ENCODE results near the gene TSPAN33. TPM values are rescaled to one million over a fixed set of nuclear protein-coding genes. Genes with fewer than 3 reads are reported as not detected.
A peak's percentile ranks its signal among the peaks of the same experiment; 100 is the strongest.

The TSPAN33 gene
- total RNA-seq, 1 donor from 2014 or later = 9.5 TPM

DNA sequence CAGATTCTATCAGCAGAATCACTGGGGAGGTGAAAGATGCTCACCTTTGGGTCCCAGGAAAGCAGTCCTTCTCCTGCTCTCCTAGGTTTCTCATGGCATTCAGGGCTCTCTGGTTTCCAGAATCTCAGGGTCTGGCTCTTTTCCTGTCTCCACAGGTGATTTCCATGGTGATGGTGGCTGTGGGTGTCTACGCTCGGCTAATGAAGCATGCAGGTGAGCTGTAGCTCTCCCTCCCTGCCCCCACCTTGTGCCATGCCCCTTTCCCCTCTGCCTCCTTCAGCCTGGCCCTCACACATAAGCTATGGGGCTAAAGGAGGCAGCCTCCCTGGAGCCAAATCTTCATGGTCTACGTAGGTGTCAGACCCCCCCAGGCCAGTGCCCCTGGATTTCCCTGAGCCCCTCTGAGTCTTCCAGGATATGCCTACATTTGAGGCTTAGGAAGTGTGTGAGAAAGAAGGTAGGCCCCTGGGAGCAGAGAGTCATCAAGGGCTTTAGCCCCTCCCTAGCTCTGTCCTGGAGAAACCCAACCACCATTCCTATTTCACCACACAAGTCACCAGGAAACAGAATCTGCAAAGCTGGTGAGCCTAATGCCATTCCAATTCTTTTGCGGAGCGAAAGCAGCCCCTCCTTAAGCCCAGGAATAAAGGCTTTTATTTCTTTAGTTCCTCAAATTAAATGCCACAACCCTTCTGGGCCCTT, 17.2 kb downstream of the TSPAN33 start:
- H3K27ac ChIP-seq = no peak overlapping the region
- intact Hi-C loops (cut with DNase I) = no loop called here
- H3K9me3 ChIP-seq = no peaks in the 10 kb centered on the region
- no peak for DNase-seq
- TF ChIP-seq, protein P1, sequence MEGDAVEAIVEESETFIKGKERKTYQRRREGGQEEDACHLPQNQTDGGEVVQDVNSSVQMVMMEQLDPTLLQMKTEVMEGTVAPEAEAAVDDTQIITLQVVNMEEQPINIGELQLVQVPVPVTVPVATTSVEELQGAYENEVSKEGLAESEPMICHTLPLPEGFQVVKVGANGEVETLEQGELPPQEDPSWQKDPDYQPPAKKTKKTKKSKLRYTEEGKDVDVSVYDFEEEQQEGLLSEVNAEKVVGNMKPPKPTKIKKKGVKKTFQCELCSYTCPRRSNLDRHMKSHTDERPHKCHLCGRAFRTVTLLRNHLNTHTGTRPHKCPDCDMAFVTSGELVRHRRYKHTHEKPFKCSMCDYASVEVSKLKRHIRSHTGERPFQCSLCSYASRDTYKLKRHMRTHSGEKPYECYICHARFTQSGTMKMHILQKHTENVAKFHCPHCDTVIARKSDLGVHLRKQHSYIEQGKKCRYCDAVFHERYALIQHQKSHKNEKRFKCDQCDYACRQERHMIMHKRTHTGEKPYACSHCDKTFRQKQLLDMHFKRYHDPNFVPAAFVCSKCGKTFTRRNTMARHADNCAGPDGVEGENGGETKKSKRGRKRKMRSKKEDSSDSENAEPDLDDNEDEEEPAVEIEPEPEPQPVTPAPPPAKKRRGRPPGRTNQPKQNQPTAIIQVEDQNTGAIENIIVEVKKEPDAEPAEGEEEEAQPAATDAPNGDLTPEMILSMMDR (IDR thresholded peaks at IDR 0.05) = no peak
- no peaks in the 10 kb centered on the region for H3K36me3 ChIP-seq
- no peak for ATAC-seq
- H3K27me3 ChIP-seq (ENCODE audit: low read depth) = peaks cover 51% of the 10 kb centered on the region
- H3K4me1 ChIP-seq = no peaks in the 10 kb centered on the region
- no peak overlapping the region for H3K4me3 ChIP-seq

DNA sequence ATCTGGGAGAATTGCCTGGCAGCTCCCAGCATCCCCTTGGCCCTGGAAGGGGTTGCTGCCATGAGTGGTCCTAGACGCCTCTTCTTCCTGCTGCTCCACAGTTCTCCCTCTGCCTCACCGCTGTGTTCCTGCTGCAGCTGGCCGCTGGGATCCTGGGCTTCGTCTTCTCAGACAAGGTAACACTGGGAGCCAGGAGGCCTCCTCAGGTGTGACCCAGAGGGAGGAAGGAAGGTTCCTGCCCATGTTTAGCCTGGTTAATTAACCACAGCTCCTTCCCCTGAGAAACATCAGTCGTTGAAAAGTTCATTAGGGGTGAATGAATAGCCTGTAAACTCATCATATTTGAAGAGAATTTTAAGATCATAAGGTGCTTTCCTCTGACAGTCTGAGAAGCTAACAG, 18.2 kb downstream of the TSPAN33 start:
- no peaks in the 10 kb centered on the region for H3K4me1 ChIP-seq
- H3K36me3 ChIP-seq = no peaks in the 10 kb centered on the region
- no peak for ATAC-seq
- H3K9me3 ChIP-seq = no peaks in the 10 kb centered on the region
- peaks cover 46% of the 10 kb centered on the region for H3K27me3 ChIP-seq (ENCODE audit: low read depth)
- intact Hi-C loops (cut with DNase I) = no loop called here
- DNase-seq = no peak
- TF ChIP-seq, protein P1 (IDR thresholded peaks at IDR 0.05) = no peak
- H3K4me3 ChIP-seq = no peak overlapping the region
- H3K27ac ChIP-seq = no peak overlapping the region

- no peaks in the 10 kb centered on the region for H3K4me1 ChIP-seq
- peak in 1 of 2 donors; percentile 45 for ATAC-seq
- no peaks in the 10 kb centered on the region for H3K9me3 ChIP-seq
- no peak overlapping the region for H3K4me3 ChIP-seq
- peaks cover 55% of the 10 kb centered on the region for H3K27me3 ChIP-seq (ENCODE audit: low read depth)
- intact Hi-C loops (cut with DNase I) = no loop called here
- no peak overlapping the region for H3K27ac ChIP-seq
- no peak for DNase-seq
- no peaks in the 10 kb centered on the region for H3K36me3 ChIP-seq
- TF ChIP-seq, protein P1 (IDR thresholded peaks at IDR 0.05) = peak; percentile 84
Measured at GRCh38 chr7:129163875-129164544, 19.5 kb downstream of the TSPAN33 start.

DNA sequence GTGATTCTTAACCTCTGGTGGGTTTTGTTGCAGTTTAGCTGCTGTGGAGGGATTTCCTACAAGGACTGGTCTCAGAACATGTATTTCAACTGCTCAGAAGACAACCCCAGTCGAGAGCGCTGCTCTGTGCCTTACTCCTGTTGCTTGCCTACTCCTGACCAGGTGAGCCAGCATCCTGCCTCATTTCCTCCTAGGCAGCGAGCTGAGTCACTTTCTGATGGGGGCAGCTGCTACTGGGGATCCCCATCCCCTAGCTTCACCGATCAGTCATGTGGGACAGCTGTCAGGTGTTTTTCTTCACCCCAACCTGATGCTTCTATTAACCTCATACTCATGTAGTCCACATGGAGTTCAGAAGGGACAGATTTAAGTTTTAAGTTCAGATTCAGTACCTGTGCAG, 22.2 kb downstream of the TSPAN33 start:
- TF ChIP-seq, protein P1 (IDR thresholded peaks at IDR 0.05) = no peak
- Histone ChIP-seq H3K4me3 (no peak overlapping the region), H3K9me3 (no peaks in the 10 kb centered on the region), H3K4me1 (peaks cover 14% of the 10 kb centered on the region), H3K27ac (no peak overlapping the region), H3K36me3 (no peaks in the 10 kb centered on the region), H3K27me3 (ENCODE audit: low read depth) (peaks cover 64% of the 10 kb centered on the region)
- DNase-seq (no peak), ATAC-seq (no peak)
- intact Hi-C loops (cut with DNase I) = no loop called here

GRCh38 chr7:129167817-129168216, 23.3 kb downstream of the TSPAN33 start:
- H3K27me3 ChIP-seq (ENCODE audit: low read depth) = peaks cover 53% of the 10 kb centered on the region
- H3K4me3 ChIP-seq = no peak overlapping the region
- peaks cover 14% of the 10 kb centered on the region for H3K4me1 ChIP-seq
- intact Hi-C loops (cut with DNase I) = no loop called here
- H3K36me3 ChIP-seq = no peaks in the 10 kb centered on the region
- no peak for DNase-seq
- no peaks in the 10 kb centered on the region for H3K9me3 ChIP-seq
- ATAC-seq = no peak
- TF ChIP-seq, protein P1 (IDR thresholded peaks at IDR 0.05) = no peak
- no peak overlapping the region for H3K27ac ChIP-seq
